Astrocyte of the spinal cord (primary cell): ENCODE results near the gene ACOX3.

Source experiments
- DNase-seq: peaks from one replicate; pipeline ENCODE4 v3.0.0; 2011; ENCODE audit warnings: low read depth, low spot score
- H3K4me3 ChIP-seq: 2 replicates; pipeline ENCODE4 v1.5.1; 2011; ENCODE audit warnings: low read depth, mild to moderate bottlenecking, low read length, moderate library complexity
- CTCF ChIP-seq: IDR thresholded peaks from 2 replicates; pipeline ENCODE4 v1.5.1; 2012; ENCODE audit warnings: low read depth, mild to moderate bottlenecking, low read length, inconsistent platforms
- in situ Hi-C: cut with HindIII; loops from 2 replicates; pipeline ENCODE4 v1.10.0; 2017; ENCODE audit warnings: low sequenced_read_pairs

The ACOX3 gene

GRCh38 chr4:8472689-8473197 lies 32.2 kb upstream of the ACOX3 start:
- in situ Hi-C loops, result no loop called here
- TF ChIP-seq CTCF, result no peak
- peak; percentile 98 for DNase-seq

GRCh38 chr4:8472158-8472688 lies 31.7 kb upstream of the ACOX3 start:
- TF ChIP-seq CTCF, result no peak
- no peak overlapping the region for H3K4me3 ChIP-seq
- DNase-seq, result no peak
- in situ Hi-C loops, result no loop called here

More at GRCh38 chr4:8472689-8473197, 32.2 kb upstream of the ACOX3 start:
- H3K4me3 ChIP-seq, result no peak overlapping the region

DNA sequence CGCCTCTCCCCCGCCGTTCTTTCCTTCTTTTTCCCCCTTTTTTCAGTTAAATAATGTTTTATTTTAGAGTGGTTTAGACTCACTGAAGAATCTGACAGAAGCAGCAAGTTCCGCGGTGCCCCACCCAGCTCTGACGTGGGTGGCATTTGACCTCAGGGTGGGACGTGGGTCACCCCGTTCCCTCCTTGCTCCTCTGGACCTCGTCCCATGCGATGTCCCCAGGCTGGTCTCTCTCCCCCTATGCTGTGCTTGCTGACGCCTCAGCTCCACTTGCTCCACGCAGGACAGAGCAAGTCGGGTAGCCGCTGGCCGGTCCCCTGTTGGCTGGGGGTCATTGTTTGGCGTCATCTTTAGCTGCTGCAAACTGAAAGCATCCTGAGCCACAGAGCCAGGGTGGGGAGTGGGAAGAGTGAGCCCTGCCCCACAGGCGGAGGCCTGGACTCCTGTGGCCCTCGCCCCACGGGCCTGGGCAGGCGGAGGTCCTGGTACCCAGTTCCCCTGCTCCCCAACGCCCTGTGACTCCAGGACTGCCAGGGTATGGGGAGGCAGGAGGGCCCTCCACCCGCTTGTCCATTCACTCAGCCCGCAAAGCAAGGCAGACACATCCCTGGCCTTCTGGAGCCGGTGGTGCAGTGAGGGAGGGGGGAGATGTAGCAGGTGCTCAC lies 30.8 kb upstream of the ACOX3 start:
- H3K4me3 ChIP-seq, result no peak overlapping the region
- TF ChIP-seq CTCF, result no peak
- DNase-seq, result no peak
- in situ Hi-C loops, result no loop called here

DNA sequence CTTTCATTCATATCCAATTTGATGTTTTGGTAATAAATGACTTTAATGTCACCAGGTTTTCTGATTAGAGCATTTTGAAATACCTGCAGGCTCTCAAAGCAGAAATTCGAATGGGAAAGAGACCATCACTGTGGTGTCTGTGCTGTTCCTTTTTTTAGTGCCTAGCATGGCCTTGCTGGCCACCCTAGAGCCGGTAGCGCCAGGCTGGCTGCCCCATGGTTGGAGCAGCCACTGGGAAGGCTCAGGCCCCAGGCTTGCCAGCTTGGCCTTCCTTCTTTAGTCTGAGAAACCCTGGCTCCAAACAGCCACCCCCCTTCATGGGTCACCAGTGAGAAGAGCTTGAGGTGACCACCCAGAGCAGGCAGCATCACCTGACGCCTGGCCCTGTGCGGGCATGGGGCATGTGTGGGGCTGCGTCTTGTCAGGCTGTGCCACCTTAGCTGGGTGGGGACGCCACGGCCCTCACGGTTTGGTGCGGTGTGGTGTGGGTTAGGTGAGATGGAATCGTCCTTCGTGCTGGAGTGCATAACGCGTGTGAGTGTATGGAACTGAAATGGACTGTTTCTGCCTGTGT lies 30.0 kb upstream of the ACOX3 start:
- H3K4me3 ChIP-seq, result no peak overlapping the region
- no peak for DNase-seq
- no peak for TF ChIP-seq CTCF
- in situ Hi-C loops, result no loop called here

DNA sequence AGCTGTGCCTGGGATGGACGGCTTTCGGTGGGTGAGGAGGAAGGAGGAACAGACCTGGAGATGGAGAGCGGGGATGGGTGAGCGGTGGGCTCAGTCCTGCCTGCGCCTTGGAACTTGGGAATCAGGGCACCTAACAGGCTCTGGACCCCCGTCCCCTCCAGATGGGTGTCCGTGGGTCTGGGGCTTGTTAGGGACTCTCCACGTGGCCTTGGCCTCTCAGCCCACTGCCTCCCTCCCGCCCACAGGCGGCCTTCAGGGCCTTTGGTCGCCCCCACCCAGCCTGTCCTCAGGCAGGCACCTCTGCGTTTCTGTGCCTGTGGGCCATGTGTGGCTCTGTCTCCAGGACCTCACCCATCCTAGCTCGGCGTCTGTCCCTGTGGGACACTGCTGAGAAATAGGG lies 29.0 kb upstream of the ACOX3 start:
- DNase-seq, result no peak
- no peak overlapping the region for H3K4me3 ChIP-seq
- no peak for TF ChIP-seq CTCF
- in situ Hi-C loops, result no loop called here

DNA sequence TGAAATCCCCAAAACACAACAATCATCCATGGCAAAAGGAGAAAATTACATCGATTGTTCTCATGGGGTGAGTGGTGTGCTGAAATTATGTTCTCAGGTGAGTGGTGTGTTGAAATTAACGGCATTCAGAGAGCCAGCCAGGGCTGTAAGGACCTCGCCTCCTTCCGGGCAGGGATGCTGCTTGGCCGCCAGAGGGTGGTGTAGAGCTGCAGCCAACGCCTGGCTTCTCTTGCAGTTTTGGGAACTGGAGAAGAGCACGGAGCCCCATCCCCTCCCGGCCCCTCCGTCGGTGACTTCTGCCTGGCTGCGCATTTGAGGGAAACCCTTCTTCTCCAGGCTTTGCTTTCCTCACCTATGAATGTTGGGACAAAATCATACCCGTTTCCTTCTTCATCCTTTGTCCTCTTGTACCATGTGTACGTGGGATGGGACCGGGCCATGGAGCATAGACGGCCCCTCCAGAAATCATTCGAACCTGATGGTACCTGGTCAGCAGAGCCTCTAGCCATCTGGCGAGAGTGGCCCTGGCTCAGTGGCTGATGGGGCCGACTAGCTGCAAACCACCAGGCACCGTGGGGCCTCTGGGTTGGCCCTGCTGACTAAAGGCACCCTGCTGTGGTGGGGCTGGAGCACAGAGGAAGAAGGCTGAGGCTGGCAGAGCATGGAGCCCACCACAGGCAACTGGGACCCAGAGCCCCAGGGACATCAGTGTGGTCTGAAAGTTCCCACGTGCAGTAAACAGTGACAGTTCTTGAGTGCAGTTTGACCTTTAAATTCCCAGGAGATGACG lies 28.4 kb upstream of the ACOX3 start:
- DNase-seq, result peak; percentile 66
- no peak overlapping the region for H3K4me3 ChIP-seq
- in situ Hi-C loops, result no loop called here
- peak; percentile 99 for TF ChIP-seq CTCF
